ENCODE data around the gene QARS1. TPM values are rescaled to one million over a fixed set of nuclear protein-coding genes. Genes with fewer than 3 reads are reported as not detected.

QARS1 gene
- total and polyA plus RNA-seq, 2 of the 13 experiments (the other 11 are each of a cell fraction or from before 2014, with no cell fraction given), result 307 to 327 TPM

- no peak for TF ChIP-seq NR1H2 (CRISPR knock-in tag; IDR thresholded peaks at IDR 0.05; ENCODE audit: borderline replicate concordance, low read depth)
- TF ChIP-seq GPBP1L1 (CRISPR knock-in tag; IDR thresholded peaks at IDR 0.05), result no peak
- no peak for TF ChIP-seq ZNF577 (CRISPR knock-in tag; IDR thresholded peaks at IDR 0.05; ENCODE audit: borderline replicate concordance, low read depth)
- TF ChIP-seq CREB1 (IDR thresholded peaks at IDR 0.05), result peak; percentile 86
- TF ChIP-seq CREB1 (CRISPR knock-in tag; IDR thresholded peaks at IDR 0.05), result peak; percentile 91
- no peak for TF ChIP-seq CENPX (CRISPR knock-in tag; IDR thresholded peaks at IDR 0.05)
- no peak for TF ChIP-seq NFYB (CRISPR knock-in tag; IDR thresholded peaks at IDR 0.05)
- TF ChIP-seq TBP (CRISPR knock-in tag; IDR thresholded peaks at IDR 0.05), result no peak
- TF ChIP-seq SKI (IDR thresholded peaks at IDR 0.05; ENCODE audit: partially characterized antibody), result peak; percentile 63
- TF ChIP-seq ATAD3A (CRISPR knock-in tag; IDR thresholded peaks at IDR 0.05), result no peak
- no peak for TF ChIP-seq ZNF354B (CRISPR knock-in tag; IDR thresholded peaks at IDR 0.05)
- TF ChIP-seq FOXA3 (CRISPR knock-in tag; IDR thresholded peaks at IDR 0.05), result peak; percentile 55
- TF ChIP-seq RNF219 (CRISPR knock-in tag; IDR thresholded peaks at IDR 0.05), result no peak
- no peak; the same call in 1 of the 2 replicates for TF ChIP-seq ZNF777 (CRISPR knock-in tag; IDR thresholded peaks at IDR 0.05)
- no peak for TF ChIP-seq TCF7L2 (IDR thresholded peaks at IDR 0.05; ENCODE audit: low read depth, low read length)
- TF ChIP-seq HOXA3 (CRISPR knock-in tag; IDR thresholded peaks at IDR 0.05), result peak; percentile 87
- TF ChIP-seq ZBTB4 (CRISPR knock-in tag; IDR thresholded peaks at IDR 0.05; ENCODE audit: borderline replicate concordance), result no peak
- no peak for TF ChIP-seq SCMH1 (CRISPR knock-in tag; IDR thresholded peaks at IDR 0.05; ENCODE audit: borderline replicate concordance)
- peak; percentile 60 for TF ChIP-seq MED1 (CRISPR knock-in tag; IDR thresholded peaks at IDR 0.05)
- TF ChIP-seq ZNF672 (CRISPR knock-in tag; IDR thresholded peaks at IDR 0.05), result no peak
- no peak for TF ChIP-seq GZF1 (CRISPR knock-in tag; IDR thresholded peaks at IDR 0.05)
- TF ChIP-seq RBM22 (optimal IDR thresholded peaks at IDR 0.05; ENCODE audit: low read length), result peak; percentile 77
- TF ChIP-seq GFI1 (CRISPR knock-in tag; IDR thresholded peaks at IDR 0.05; ENCODE audit: borderline replicate concordance), result peak; percentile 67; the same call in 1 of the 2 replicates
- peak; percentile 48; the same call in 1 of the 2 replicates for TF ChIP-seq E2F1 (CRISPR knock-in tag; IDR thresholded peaks at IDR 0.05)
Observed at GRCh38 chr3:49120438-49121131, 16.0 kb upstream of the QARS1 start, which contains the start of gene USP19 (continued).
